A549 (cell line): ENCODE data around the gene CXCL6.

ENCODE experiments used
- BHLHE40 ChIP-seq: IDR thresholded peaks from 2 replicates; pipeline ENCODE4 v1.6.1; 2012; ENCODE audit warnings: low read depth, low read length, inconsistent platforms
- MYC ChIP-seq: IDR thresholded peaks from 2 replicates; pipeline ENCODE4 v1.6.1; 2012; ENCODE audit warnings: mild to moderate bottlenecking, inconsistent platforms, low read length, improper control_type of control experiment, borderline replicate concordance
- POLR2A ChIP-seq: IDR thresholded peaks from 2 replicates; pipeline ENCODE4 v1.6.1; 2012; ENCODE audit warnings: mild to moderate bottlenecking, low read length
- REST ChIP-seq: fragments of 200-600 bp; sonication (generic); IDR thresholded peaks from 2 replicates; pipeline ENCODE4 v1.6.1; 2016; ENCODE audit warnings: antibody characterized with exemption, mild to moderate bottlenecking, moderate library complexity
- TF ChIP-seq, protein P1 (sequence below): fragments of >200 bp; sonication (Bioruptor Twin); formaldehyde crosslinking; IDR thresholded peaks from 3 replicates; pipeline ENCODE4 v1.5.1; 2016

DNA sequence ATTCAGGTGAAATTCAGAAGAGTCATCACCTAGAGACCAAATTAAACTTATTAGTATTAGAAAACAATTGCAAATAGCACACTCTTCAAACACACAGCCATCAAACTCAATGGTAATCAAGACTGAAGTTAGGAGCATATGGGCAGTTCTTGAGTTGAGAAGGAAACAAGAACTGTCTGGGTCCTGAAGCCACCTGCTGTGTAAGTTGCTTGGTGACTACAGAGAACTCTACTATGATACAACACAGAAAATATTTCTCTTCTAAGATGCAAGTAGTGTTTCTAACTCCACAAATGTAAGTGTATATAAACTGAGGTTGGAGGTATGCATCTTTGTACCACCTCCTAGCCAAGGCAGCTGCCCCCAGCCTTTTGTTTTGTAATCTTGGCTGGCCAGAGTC lies 16.3 kb downstream of the CXCL6 start:
- TF ChIP-seq MYC (no peak), POLR2A (no peak), BHLHE40 (no peak), REST (no peak)
- TF ChIP-seq, protein P1, sequence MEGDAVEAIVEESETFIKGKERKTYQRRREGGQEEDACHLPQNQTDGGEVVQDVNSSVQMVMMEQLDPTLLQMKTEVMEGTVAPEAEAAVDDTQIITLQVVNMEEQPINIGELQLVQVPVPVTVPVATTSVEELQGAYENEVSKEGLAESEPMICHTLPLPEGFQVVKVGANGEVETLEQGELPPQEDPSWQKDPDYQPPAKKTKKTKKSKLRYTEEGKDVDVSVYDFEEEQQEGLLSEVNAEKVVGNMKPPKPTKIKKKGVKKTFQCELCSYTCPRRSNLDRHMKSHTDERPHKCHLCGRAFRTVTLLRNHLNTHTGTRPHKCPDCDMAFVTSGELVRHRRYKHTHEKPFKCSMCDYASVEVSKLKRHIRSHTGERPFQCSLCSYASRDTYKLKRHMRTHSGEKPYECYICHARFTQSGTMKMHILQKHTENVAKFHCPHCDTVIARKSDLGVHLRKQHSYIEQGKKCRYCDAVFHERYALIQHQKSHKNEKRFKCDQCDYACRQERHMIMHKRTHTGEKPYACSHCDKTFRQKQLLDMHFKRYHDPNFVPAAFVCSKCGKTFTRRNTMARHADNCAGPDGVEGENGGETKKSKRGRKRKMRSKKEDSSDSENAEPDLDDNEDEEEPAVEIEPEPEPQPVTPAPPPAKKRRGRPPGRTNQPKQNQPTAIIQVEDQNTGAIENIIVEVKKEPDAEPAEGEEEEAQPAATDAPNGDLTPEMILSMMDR: no peak
